Measurements from ENCODE around the gene CEACAM16.
A peak's percentile ranks its signal among the peaks of the same experiment; 100 is the strongest.

CEACAM16 gene

DNA sequence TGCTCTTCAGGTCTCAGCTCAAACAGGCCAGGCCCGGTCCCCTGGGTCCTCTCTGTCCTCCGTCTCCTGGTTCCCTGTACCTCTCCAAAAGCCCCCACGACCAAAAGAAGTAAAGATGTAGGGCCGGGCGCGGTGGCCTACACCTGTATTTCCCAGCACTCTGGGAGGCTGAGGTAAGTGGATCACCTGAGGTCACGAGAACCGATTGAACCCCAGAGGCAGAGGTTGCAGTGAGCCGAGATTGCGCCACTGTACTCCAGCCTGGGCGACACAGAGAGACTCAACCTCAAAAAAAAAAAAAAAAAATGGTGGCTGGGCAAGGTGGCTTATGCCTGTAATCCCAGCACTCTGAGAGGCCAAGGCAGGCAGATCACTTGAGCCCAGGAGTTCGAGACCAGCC is 27.5 kb downstream of the CEACAM16 start:
- no peak for DNase-seq

DNA sequence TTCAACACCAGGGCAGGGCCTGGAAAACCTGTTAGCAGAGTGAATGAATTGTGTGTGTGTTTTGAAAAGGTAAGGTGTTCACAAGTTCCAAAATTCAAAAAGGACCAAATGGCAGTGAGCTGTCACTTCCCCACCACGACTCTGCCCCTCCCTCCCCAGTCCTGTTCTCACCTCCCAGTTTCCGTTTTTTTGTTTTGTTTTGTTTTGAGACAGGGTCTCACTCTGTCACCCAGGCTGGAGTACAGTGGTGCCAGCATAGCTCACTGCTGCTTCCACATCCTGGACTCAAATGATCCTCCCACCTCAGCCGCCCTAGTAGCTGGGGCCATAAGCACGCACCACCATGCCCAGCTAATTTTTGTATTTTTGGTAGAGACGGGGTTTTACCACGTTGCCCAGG is 29.2 kb downstream of the CEACAM16 start:
- no peak for DNase-seq

DNA sequence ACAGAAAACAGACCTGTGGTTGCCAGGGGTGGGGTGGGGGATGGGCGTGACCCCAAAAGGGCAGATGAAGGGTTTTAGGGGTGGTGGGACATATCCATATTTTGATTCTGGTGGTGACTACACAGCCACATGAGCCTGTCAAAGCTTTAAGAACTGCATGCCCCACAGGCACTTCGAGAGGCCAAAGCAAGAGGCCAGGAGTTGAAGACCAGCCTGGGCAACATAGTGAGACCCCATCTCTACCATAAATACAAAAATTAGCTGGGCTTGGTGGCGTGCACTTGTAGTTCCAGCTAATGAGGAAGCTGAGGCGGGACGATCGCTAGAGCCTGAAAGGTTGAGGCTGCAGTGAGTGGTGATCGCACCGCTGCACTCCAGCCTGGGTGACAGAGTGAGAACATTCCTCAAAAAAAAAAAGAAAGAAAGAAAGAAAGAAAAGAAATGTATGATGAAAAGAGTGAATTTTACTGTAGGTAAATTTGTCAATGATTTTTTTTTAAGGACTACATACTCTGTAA is 30.6 kb downstream of the CEACAM16 start:
- no peak for DNase-seq

- no peak for DNase-seq
These were observed 32.1 kb downstream of the CEACAM16 start for GRCh38 chr19:44731081-44731480.

- no peak for DNase-seq
These were observed 32.7 kb downstream of the CEACAM16 start for GRCh38 chr19:44731622-44732021.

DNA sequence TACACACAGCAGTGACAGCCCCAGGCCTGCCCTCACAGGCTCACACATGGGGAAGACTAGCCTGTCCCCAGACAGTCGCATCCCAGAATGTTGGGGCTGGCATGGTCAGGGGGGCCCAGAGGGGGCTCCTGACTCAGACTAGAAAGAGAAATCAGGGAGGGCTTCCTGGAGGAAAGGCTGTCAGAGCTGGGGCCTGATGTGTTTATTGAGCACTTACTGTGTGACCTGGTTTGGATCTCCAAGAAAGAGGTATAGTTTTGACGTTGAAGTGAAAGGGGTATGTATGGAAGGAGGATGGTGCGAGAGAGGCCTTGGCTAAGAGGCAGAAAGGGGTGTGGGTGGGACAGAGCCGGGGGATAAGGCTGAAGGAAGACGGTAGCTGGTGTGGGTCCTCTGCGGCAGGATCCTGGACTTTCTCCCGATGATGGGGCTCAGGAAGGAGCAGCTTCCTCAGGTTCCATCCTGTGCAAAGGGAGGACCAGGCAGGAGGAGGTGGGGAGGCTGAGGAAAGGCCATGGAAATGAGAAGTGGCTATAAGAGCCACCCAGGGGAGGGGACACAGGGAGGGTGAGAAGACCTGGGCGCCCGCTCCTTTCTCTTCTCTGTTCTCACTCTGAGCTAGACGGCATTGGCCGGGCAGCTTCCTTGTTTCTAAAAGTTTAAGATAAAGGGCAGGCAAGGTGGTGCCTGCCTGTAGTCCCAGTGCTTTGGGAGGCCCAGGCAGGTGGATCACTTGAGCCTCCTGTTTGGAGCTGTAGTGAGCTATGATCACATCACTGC is 33.5 kb downstream of the CEACAM16 start:
- peak; percentile 30 for DNase-seq

DNA sequence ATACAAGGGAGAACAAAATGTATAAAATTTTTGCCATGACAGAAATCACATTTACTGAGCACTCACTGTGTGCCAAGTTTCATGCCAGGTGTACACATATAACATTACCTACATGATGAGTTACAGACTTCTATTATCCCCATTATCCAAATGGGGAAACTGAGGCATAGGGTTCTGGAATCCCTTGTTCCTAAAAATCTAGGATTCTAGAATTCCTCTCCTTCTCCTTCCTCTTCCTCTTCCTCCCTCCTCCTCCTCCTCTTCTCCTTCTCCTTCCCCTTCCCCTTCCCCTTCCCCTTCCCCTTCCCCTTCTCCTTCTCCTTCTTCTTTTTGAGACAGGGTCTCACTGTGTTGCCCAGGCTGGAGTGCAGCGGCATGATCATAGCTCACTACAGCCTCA is 35.4 kb downstream of the CEACAM16 start:
- no peak for DNase-seq

DNA sequence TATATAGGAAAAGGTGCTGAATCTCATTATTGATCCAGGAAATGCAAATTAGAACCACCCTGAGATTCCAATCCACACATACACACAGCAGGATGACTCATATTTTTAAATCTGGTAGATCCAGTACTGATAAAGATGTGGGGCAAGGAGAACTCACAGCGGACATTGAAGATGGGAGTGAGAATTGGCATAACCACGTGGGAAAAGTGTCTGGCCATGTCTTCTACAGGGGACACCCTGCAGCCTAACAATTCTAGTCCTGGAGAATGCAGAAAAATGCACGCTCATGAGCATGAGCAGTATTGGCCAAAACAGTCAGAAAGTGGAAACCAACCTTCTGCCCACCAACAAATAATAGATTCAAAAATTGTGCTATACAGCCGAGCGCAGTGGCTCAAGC is 36.1 kb downstream of the CEACAM16 start:
- no peak for DNase-seq

GRCh38 chr19:44737238-44738071 is 38.5 kb downstream of the CEACAM16 start:
- no peak for DNase-seq

DNA sequence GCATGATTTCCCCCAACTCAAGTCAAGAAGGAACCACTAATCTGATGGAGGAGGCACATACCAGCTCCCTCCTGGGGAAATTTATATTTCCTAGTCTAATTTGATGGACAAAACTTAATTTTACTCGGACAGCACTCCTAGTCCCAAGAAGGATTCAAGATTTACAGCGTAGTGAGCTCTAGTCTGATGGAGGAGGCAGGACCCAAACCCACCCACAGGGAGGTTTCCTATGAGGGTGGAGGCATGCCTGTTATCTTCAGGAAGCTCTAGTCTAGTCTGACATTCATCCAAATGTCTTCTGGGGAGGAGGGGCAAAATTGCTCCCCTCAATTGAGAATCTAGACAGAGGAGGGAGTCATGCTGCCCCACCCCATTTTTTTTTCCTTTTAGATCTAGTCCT is 39.2 kb downstream of the CEACAM16 start:
- DNase-seq = no peak

DNA sequence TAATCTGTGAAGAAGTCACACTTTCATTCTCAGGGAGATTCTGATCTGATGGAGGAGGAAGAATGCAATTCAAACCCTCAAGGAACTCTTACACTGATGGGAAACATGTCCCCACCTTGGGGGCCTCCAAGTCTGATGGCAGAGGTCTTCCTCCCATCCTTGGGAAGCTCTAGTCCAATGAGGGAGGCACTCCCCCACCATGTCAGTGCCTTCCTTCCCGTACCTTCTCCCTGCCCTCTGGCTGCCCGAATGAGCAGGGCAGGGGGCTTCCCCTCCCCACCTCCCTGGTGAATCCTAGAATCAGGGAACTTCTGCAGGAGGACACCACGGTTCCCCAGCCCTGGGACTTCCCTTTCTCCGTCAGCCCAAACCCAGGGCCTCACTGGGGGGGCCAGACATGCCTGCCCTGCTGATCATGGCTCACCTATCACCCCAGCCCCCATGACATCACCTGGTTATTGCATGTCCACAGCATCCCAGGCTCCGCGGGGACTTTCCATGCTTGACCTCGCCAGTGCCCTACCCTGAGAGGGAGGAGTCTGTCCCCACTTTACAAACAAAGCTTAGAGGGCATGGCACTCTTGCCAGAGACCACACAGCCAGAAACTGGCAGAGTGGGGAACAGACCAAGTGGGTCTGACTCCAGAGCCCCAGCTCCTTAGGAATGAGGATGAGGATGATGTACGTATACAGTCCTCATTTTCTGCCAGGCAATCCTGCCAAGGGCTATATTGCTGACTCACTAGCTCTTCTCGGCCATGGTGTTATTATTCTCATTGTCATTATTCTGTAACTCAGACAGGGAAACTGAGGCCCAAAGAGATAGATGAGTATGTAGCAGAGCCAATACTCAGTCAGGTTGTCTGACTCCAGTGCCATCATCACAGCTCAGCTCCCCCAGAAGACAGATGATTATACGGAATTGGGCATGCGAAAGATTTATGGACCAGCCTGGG is 39.9 kb downstream of the CEACAM16 start:
- DNase-seq = no peak

DNA sequence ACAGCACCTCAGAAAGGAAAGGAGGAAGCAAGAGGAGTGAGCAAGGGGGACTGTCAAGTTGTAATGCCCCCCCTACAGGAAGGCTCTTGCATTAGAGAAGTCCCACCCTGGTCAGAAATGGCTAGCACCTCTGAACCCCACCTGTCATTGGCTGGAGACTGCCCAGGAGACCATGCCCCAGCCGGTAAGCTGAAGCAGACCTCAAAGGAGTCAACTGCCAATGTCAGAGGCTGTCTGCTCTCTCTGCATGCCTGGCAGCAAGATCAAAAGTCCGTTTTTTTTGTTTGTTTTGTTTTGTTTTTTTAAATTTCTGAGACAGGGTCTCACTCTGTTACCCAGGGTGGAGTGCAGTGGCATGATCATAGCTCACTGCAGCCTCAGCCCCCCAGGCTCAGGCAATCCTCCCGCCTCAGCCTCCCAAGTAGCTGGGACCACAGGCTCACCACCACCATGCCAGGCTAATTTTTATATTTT is 41.4 kb downstream of the CEACAM16 start:
- peak; percentile 51 for DNase-seq

DNA sequence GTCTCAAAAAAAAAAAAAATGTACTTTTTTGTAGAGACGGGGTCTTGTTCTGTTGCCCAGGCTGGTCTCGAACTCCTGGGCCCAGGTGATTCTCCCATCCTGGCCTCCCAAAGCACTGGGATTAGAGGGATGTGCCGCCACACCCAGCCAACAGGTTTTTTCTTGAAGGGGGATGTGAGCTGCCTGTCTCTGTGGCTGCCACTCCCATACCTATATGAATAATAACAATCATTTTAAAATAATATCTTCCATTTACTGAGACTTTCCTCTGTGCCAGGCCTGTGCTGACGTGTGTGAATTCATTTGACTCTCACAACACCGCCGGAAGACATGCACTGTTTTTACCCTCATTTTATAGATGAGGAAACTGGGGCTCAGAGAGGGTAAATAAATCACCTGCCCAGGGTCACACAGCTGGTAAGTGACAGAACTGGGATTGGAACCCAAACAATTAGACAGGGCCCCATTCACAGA is 42.3 kb downstream of the CEACAM16 start:
- no peak for DNase-seq

DNA sequence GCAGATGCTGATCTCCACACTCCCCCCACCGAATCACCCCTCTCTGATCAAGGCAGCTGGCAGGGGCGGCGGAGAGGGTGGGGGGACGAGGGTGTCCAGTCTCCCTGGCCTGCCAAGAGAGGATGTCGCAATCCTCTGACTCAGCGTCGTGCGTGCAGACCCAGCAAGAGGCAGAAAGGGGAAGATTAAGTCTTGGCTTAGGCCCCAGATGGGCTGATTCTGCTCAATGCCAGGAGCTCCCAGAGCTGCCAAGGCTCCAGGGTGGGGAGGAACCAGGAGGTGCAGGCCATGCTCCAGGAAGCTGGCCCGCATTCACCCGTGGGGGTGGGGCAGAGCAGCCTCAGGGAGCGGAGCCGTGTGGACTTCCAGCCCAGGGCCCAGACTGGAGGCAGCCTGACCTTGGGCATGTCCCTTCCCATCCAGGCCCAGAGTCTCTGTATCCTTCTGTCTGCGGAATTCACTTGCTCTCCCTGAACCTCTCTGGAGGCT is 42.9 kb downstream of the CEACAM16 start:
- DNase-seq = peak; percentile 99

DNA sequence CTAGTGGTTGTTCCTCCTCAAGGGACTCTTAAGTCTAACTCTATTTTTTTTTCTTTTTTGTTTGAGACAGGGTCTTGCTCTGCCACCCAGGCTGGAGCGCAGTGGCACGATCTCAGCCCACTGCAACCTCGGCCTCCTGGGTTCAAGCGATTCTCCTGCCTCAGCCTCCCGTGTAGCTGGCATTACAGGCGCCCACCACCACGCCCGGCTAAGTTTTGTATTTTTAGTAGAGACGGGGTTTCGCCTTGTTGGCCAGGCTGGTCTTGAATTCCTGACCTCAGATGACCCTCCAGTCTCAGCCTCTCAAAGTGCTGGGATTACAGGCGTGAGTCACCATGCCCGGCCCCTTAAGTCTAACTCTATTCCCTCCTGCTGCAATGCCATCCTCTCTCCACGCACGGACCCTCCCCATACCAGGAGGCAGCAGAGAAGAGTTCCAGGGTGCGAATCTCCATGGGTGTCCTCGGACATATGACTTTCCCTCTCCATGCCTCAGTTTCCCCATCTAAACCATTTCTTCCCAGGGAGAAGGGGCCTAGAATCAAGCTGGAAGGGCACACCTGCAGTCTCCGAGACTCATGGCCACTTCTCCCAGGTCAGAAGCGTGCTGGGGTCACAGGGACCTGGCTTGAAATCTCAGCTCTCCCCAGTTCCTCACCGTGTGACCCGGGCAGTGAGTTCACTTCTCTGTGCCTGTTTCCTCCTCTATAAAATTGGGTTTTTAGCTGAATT is 43.5 kb downstream of the CEACAM16 start:
- DNase-seq = no peak

GRCh38 chr19:44744871-44745332 is 46.0 kb downstream of the CEACAM16 start:
- no peak for DNase-seq

DNA sequence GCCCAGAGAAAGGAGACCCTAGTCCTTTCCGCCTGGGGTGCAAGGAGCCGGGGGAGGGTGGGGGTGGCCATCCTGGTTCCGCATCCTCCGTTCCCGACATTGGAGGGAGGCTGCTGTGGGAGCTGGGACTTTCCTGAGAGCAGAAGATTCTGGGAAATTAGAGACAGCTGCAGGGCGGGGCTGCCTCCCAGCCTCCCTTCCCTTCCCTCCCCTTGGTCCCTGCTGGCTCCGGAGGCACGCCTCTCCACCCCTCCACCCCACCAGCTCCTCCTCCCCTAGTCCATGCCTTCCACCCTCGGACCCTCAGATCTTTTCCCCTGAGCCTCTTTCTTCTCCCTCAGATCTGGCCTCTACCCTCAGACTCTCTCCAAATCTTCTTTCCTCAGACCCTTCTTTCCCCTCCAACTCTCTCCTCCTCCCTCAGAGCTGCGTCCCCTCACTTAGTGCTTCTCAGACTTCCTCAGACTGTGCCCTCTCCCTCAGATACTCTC is 46.4 kb downstream of the CEACAM16 start:
- DNase-seq = no peak

GRCh38 chr19:44745887-44746600 is 47.1 kb downstream of the CEACAM16 start:
- no peak for DNase-seq

- no peak for DNase-seq
These were observed 47.6 kb downstream of the CEACAM16 start for GRCh38 chr19:44746616-44746945.

GRCh38 chr19:44746946-44747738 is 48.2 kb downstream of the CEACAM16 start:
- peak; percentile 93 for DNase-seq
